ENCODE results near the gene SPON1.
A peak's percentile ranks its signal among the peaks of the same experiment; 100 is the strongest.

The SPON1 gene

DNA sequence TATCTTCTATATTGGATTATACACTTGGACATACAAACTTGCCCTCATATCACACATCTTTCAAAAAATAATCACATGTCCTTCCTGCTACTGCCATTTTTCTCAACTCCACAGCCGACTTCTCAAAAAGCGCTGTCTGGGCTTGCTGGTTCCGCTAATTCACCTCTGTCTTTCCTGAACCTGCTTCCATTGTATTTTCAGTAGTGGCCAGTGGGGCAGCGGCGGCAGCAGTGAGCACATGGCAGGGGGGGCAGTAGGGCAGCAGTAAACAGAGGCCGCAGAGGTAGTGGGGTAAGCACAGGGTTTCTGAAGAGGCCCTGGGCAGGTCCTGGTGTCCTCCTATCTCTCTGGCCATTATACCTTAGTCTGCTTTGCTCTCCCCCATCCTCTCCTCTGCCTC is 270.1 kb downstream of the SPON1 start:
- H3K4me3 ChIP-seq (ENCODE audit: low read depth, low read length), result no peak overlapping the region
- TF ChIP-seq, protein P1, sequence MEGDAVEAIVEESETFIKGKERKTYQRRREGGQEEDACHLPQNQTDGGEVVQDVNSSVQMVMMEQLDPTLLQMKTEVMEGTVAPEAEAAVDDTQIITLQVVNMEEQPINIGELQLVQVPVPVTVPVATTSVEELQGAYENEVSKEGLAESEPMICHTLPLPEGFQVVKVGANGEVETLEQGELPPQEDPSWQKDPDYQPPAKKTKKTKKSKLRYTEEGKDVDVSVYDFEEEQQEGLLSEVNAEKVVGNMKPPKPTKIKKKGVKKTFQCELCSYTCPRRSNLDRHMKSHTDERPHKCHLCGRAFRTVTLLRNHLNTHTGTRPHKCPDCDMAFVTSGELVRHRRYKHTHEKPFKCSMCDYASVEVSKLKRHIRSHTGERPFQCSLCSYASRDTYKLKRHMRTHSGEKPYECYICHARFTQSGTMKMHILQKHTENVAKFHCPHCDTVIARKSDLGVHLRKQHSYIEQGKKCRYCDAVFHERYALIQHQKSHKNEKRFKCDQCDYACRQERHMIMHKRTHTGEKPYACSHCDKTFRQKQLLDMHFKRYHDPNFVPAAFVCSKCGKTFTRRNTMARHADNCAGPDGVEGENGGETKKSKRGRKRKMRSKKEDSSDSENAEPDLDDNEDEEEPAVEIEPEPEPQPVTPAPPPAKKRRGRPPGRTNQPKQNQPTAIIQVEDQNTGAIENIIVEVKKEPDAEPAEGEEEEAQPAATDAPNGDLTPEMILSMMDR (IDR thresholded peaks at IDR 0.05; ENCODE audit: insufficient read depth, low read depth, low read length, missing control alignments), result no peak
- no peak for DNase-seq (ENCODE audit: low read depth)

DNA sequence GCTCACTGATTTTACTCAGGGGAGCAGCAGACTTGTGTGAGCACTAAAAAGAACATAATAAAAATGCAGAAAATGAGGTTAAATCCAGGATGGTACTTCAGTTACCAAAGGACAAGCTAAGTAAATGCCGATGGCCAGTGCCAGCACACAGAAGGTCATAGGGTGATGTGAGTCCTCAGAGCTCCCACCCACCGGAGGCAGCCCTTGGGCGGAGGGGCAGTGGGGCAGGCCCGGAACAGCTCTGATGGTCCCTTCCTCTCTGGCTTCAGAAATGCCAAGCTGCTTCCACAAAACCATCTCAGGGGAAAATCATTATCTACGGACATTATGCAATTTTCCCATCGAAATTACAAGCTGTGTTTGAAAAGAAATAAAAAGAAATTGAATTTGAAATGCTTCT is 271.9 kb downstream of the SPON1 start:
- TF ChIP-seq, protein P1 (IDR thresholded peaks at IDR 0.05; ENCODE audit: insufficient read depth, low read depth, low read length, missing control alignments), result no peak
- H3K4me3 ChIP-seq (ENCODE audit: low read depth, low read length), result no peak overlapping the region
- no peak for DNase-seq (ENCODE audit: low read depth)

DNA sequence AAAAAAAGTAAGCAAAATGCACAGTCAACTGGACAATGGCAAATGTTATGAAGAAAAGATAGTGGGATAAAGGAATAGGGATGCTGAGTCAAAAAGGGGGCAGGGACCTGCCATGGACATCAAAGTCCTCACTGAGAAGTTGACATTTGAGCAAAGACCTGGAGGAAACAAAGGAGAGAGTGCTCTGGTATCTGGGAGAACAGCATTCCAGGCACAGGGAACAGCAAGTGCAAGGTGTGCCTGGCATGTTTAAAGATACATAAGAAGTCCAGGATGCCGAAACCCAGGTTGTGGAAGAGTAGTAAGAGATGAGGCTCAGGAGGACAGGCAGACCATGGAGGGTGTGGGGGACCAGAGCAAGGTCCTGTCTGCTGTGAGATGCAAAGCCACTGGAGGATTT is 273.2 kb downstream of the SPON1 start:
- no peak for DNase-seq (ENCODE audit: low read depth)
- TF ChIP-seq, protein P1 (IDR thresholded peaks at IDR 0.05; ENCODE audit: insufficient read depth, low read depth, low read length, missing control alignments), result no peak
- H3K4me3 ChIP-seq (ENCODE audit: low read depth, low read length), result no peak overlapping the region

DNA sequence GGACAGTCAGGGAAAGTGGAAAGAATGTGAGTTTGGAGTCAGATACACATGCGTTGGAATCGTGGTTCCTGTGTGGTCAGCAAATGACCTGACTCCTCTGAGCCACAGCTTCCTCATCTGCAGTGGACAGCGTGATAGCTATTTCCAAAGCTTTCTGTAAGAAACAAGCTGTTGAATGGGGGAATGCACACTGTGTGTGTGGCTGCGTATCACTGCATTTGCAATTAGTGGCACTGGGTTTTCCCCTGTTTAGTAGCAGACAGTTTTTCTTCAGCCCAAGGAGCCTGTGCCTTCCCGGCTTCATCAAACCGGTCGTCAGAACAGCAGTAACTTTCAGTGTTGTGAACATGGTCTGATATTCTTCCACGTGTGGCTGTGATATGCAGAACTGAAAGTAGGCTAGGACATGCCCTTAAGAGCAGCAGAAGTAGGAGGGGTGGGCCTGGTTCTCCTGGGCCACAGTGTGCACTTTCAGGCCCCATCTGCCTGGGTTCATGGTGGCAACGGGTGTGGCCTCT is 275.0 kb downstream of the SPON1 start:
- peak; percentile 85 for DNase-seq (ENCODE audit: low read depth)
- TF ChIP-seq, protein P1 (IDR thresholded peaks at IDR 0.05; ENCODE audit: insufficient read depth, low read depth, low read length, missing control alignments), result no peak

DNA sequence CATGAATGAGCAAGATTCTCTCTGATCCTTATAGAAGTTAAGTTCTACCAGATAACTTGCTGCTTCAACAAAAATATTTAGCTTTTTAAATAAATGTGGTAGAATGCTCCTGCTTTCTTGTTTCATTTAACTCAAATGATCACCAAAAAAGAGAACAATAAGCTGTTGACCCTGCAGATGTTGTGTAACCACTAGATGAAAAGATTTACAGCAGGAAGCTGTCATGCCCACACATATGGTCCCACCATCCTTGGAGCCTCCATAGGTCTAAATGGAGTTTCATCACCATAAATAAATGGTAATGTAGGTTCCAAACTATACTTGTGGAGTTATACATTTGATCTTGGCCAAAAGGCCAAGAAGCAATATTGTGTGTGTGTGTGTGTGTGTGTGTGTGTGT is 277.7 kb downstream of the SPON1 start:
- TF ChIP-seq, protein P1 (IDR thresholded peaks at IDR 0.05; ENCODE audit: insufficient read depth, low read depth, low read length, missing control alignments), result no peak
- H3K4me3 ChIP-seq (ENCODE audit: low read depth, low read length), result no peak overlapping the region
- no peak for DNase-seq (ENCODE audit: low read depth)

More for the DNA sequence above, 275.0 kb downstream of the SPON1 start:
- H3K4me3 ChIP-seq (ENCODE audit: low read depth, low read length), result no peak overlapping the region

DNA sequence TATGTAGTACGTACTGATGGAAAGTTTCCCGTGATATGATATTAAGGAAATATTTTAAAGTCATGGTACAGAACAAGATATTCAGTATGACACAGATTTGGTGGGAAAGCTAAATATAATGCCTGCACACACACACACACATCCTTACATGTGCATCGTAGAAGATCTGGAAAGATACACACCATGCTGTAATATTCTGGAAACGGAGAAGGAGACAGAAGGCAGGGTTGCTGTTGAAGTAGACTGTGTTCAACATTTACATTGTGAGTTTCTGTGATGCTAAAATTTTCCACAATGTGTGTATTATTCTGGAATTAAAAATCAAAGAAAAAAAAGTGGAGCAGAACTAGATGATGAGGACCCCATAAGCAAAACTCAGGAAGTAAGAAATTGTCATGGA is 278.4 kb downstream of the SPON1 start:
- TF ChIP-seq, protein P1 (IDR thresholded peaks at IDR 0.05; ENCODE audit: insufficient read depth, low read depth, low read length, missing control alignments), result no peak
- no peak for DNase-seq (ENCODE audit: low read depth)
- no peak overlapping the region for H3K4me3 ChIP-seq (ENCODE audit: low read depth, low read length)

DNA sequence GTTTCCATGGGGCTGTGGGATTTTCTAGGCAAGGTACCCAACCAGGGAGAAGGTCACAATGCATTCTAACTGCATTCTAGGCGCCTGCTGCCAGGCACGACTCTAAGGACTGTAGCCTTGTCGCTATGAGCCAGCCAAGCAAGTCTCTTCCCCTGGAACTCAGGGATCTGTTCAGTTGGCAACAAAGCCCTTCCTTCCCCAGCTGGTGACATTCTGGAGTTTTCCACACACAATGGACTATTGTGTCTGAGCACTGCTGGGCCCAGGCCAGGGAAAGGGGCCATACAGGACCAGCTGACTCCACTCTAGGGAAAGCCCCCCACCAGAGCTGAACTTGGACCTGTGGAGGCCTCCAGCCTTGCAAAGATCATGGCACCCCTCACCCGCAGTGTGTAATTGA is 279.7 kb downstream of the SPON1 start:
- no peak overlapping the region for H3K4me3 ChIP-seq (ENCODE audit: low read depth, low read length)
- no peak for DNase-seq (ENCODE audit: low read depth)
- TF ChIP-seq, protein P1 (IDR thresholded peaks at IDR 0.05; ENCODE audit: insufficient read depth, low read depth, low read length, missing control alignments), result no peak

All from GM12865 (cell line).